ENCODE data around the gene WWOX. TPM values are rescaled to one million over a fixed set of nuclear protein-coding genes. Genes with fewer than 3 reads are reported as not detected.

WWOX gene
- total RNA-seq, 1 donor from 2014 or later, result 16.7 TPM

DNA sequence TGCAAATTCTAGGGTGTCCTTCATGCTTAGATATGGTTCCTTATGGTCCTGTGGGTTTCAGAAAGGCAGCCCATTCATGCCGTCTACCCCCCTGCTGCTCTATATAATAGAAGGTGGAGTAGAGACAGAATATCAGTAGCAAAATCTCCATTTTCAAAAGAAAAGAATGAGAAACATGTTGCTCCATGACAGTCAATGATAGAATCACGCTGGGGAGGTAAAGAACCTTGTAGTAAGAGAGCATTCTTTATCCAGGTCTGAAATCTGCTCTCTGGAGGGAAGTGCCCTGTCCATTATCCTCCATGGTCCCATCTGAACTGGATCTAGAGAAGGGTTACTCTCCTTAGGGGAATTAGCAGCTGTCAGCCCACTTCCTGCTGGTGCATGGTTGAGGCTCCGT, 272.8 kb downstream of the WWOX start:
- no peaks in the 10 kb centered on the region for H3K27me3 ChIP-seq (ENCODE audit: control insufficient read depth in 3 of 3, insufficient read depth in 3 of 3, low read length in 3 of 3)
- no peaks in the 10 kb centered on the region for H3K9me3 ChIP-seq (ENCODE audit: control insufficient read depth in 3 of 3, low read length in 3 of 3)
- no peaks in the 10 kb centered on the region for H3K4me1 ChIP-seq (ENCODE audit: control insufficient read depth in 3 of 3, insufficient read depth in 3 of 3, low read length in 3 of 3)
- no peaks in the 10 kb centered on the region for H3K36me3 ChIP-seq (ENCODE audit: control insufficient read depth in 3 of 3, insufficient read depth in 3 of 3, low read length in 3 of 3)
- no peak overlapping the region for H3K27ac ChIP-seq (ENCODE audit: low read depth, low read length)
- H3K9ac ChIP-seq (ENCODE audit: low read depth in 1 of 3, low read length in 3 of 3), result no peak overlapping the region
- no peak overlapping the region for H3K4me3 ChIP-seq (ENCODE audit: low read length in 3 of 3)

DNA sequence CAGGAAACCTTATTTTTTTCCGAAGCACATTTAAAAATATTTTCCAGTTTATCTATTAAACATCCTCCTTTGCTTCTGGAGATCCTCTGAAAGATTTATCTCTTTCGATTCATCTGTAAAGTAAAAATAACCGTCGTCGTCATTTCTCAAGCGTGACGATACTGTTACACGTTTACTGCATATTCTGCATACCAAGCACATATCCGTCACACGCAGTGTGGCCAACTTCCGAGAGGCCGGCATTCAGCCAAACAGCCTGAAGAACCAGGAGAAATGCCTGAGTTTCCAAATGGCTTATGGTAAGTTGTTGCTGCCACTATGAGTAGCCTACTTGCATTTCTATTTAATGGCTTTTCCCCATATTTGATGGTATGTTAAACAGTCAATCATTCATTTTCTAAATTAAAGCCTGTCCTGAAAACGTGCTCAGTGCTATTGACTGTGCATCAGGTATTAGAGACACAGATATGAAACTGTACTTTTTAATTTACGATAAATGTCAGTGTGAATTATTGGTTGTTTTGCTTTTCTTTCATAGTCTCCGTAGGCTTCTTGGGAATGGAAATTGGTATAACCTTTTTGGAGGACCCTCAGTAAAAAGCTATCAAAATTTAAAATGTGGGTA, 275.7 kb downstream of the WWOX start:
- no peak overlapping the region for H3K4me3 ChIP-seq (ENCODE audit: low read length in 3 of 3)
- H3K9ac ChIP-seq (ENCODE audit: low read depth in 1 of 3, low read length in 3 of 3), result no peak overlapping the region
- H3K36me3 ChIP-seq (ENCODE audit: control insufficient read depth in 3 of 3, insufficient read depth in 3 of 3, low read length in 3 of 3), result no peaks in the 10 kb centered on the region
- no peaks in the 10 kb centered on the region for H3K4me1 ChIP-seq (ENCODE audit: control insufficient read depth in 3 of 3, insufficient read depth in 3 of 3, low read length in 3 of 3)
- no peaks in the 10 kb centered on the region for H3K27me3 ChIP-seq (ENCODE audit: control insufficient read depth in 3 of 3, insufficient read depth in 3 of 3, low read length in 3 of 3)
- H3K9me3 ChIP-seq (ENCODE audit: control insufficient read depth in 3 of 3, low read length in 3 of 3), result no peaks in the 10 kb centered on the region
- H3K27ac ChIP-seq (ENCODE audit: low read depth, low read length), result no peak overlapping the region

DNA sequence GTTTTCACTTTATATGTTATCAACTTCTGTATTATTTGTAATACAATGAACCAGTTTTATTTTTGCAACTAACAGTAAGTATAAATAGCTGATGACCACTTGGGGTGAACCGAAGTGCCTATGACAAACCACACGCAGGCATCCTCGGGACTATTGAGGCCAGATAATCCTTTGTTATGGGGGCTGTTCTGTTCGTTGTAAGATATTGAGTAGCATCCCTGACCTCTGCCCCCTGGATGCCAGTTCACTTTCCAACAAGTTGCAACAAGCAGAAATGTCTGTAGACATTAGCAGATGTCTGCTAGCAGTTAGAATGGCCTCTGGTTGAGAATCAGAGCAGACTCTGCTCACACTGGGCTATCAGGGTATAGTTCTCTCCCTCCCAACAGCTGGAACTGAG, 277.0 kb downstream of the WWOX start:
- H3K9me3 ChIP-seq (ENCODE audit: control insufficient read depth in 3 of 3, low read length in 3 of 3), result no peaks in the 10 kb centered on the region
- H3K27me3 ChIP-seq (ENCODE audit: control insufficient read depth in 3 of 3, insufficient read depth in 3 of 3, low read length in 3 of 3), result no peaks in the 10 kb centered on the region
- H3K36me3 ChIP-seq (ENCODE audit: control insufficient read depth in 3 of 3, insufficient read depth in 3 of 3, low read length in 3 of 3), result no peaks in the 10 kb centered on the region
- H3K4me3 ChIP-seq (ENCODE audit: low read length in 3 of 3), result no peak overlapping the region
- H3K27ac ChIP-seq (ENCODE audit: low read depth, low read length), result no peak overlapping the region
- H3K9ac ChIP-seq (ENCODE audit: low read depth in 1 of 3, low read length in 3 of 3), result no peak overlapping the region
- no peaks in the 10 kb centered on the region for H3K4me1 ChIP-seq (ENCODE audit: control insufficient read depth in 3 of 3, insufficient read depth in 3 of 3, low read length in 3 of 3)

DNA sequence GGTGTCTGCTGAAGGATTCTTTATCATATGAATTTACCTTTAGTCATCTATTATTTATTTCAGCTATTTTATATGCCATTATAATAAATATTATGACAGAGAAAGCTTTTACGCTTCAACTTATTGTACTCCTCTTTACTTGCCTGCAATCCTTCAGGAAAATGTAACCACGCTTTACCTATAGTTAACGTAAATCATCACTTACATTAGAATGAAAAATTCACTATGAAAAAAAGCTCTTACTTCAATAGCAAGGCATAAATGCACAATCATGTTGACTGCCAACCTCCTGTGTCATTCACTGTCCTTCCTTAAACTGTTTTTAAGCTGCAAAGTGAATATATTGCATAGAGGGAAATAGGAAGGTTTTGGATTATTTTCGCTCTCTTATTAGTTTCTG, 277.9 kb downstream of the WWOX start:
- H3K9me3 ChIP-seq (ENCODE audit: control insufficient read depth in 3 of 3, low read length in 3 of 3), result no peaks in the 10 kb centered on the region
- no peak overlapping the region for H3K27ac ChIP-seq (ENCODE audit: low read depth, low read length)
- H3K27me3 ChIP-seq (ENCODE audit: control insufficient read depth in 3 of 3, insufficient read depth in 3 of 3, low read length in 3 of 3), result no peaks in the 10 kb centered on the region
- no peaks in the 10 kb centered on the region for H3K4me1 ChIP-seq (ENCODE audit: control insufficient read depth in 3 of 3, insufficient read depth in 3 of 3, low read length in 3 of 3)
- no peak overlapping the region for H3K4me3 ChIP-seq (ENCODE audit: low read length in 3 of 3)
- H3K36me3 ChIP-seq (ENCODE audit: control insufficient read depth in 3 of 3, insufficient read depth in 3 of 3, low read length in 3 of 3), result no peaks in the 10 kb centered on the region
- H3K9ac ChIP-seq (ENCODE audit: low read depth in 1 of 3, low read length in 3 of 3), result no peak overlapping the region

DNA sequence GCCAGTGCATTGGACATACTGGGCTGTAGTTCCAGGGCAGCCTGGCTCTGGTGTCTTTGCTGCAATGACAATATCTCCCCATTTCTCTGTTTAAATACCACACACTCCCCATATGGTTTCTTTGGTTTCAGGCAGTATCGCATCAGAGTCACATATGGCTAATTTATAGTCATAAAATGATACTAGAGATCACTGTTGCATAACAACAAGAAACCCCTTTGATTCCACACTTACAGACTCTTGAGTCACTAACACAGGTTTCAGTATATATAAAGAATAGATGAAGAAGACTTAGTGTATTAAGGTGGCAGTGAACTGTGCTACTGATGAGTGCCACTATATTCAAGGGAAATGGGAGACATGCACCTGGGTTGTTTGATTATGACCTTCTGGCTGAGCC, 281.6 kb downstream of the WWOX start:
- Histone ChIP-seq H3K4me3 (ENCODE audit: low read length in 3 of 3) (no peak overlapping the region), H3K4me1 (ENCODE audit: control insufficient read depth in 3 of 3, insufficient read depth in 3 of 3, low read length in 3 of 3) (no peaks in the 10 kb centered on the region), H3K27me3 (ENCODE audit: control insufficient read depth in 3 of 3, insufficient read depth in 3 of 3, low read length in 3 of 3) (no peaks in the 10 kb centered on the region), H3K36me3 (ENCODE audit: control insufficient read depth in 3 of 3, insufficient read depth in 3 of 3, low read length in 3 of 3) (no peaks in the 10 kb centered on the region), H3K27ac (ENCODE audit: low read depth, low read length) (no peak overlapping the region), H3K9me3 (ENCODE audit: control insufficient read depth in 3 of 3, low read length in 3 of 3) (no peaks in the 10 kb centered on the region), H3K9ac (ENCODE audit: low read depth in 1 of 3, low read length in 3 of 3) (no peak overlapping the region)

DNA sequence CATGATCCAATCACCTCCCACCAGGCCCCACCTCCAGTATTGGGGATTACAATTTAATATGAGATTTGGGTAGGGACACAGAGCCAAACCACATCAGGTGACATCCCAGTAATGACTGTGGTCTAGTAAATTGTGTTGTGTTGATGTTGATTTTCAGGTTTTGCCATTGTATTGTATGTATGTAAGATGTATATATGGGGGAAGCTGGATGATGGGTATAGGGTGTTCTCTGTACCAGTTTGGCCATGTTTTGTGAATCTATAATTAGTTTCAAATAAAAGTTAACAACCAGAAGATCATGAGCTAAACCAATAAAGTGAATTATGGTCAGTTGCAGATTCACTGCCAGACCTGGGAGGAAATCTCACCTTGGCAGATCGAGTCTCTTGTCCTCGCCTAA, 283.7 kb downstream of the WWOX start:
- Histone ChIP-seq H3K4me1 (ENCODE audit: control insufficient read depth in 3 of 3, insufficient read depth in 3 of 3, low read length in 3 of 3) (peaks cover 0 to 4% (median 0%) of the 10 kb centered on the region in 3 donors), H3K36me3 (ENCODE audit: control insufficient read depth in 3 of 3, insufficient read depth in 3 of 3, low read length in 3 of 3) (no peaks in the 10 kb centered on the region), H3K4me3 (ENCODE audit: low read length in 3 of 3) (no peak overlapping the region), H3K9ac (ENCODE audit: low read depth in 1 of 3, low read length in 3 of 3) (no peak overlapping the region), H3K27ac (ENCODE audit: low read depth, low read length) (no peak overlapping the region), H3K9me3 (ENCODE audit: control insufficient read depth in 3 of 3, low read length in 3 of 3) (no peaks in the 10 kb centered on the region), H3K27me3 (ENCODE audit: control insufficient read depth in 3 of 3, insufficient read depth in 3 of 3, low read length in 3 of 3) (no peaks in the 10 kb centered on the region)

DNA sequence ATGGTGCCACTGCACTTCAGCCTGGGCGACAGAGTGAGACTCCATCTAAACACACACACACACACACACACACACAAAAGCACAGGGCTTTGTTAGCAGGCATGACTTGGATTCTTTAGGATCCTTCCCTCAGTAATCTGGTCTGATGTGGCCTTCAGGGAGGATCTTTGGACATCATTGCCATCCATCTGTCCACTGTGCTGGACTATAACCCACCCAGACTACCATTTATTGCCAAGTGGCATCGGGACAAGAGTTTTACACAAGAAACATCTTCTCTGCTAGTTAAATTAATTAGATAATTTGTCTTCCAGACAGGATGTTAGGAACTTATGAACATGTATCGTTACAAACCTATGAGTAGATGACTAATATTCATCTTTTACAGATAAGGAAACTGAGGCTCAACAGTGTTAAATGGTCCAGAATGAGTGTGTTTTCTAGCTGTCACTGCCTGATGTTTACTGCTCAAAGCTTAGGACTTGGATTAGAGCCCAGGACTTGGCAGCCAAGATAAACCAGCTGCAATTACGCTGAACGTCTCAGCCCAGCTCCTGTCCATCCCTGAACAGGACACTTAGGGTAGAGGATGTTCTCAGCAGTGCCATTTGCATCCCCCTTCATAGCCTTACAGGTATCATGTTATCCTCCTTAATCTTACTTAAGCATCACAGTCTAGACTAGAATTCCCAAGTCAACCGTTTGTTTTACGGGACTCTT, 285.8 kb downstream of the WWOX start:
- H3K27me3 ChIP-seq (ENCODE audit: control insufficient read depth in 3 of 3, insufficient read depth in 3 of 3, low read length in 3 of 3), result no peaks in the 10 kb centered on the region
- H3K9ac ChIP-seq (ENCODE audit: low read depth in 1 of 3, low read length in 3 of 3), result no peak overlapping the region
- H3K4me1 ChIP-seq (ENCODE audit: control insufficient read depth in 3 of 3, insufficient read depth in 3 of 3, low read length in 3 of 3), result peaks cover 3 to 9% (median 8%) of the 10 kb centered on the region in 3 donors
- H3K27ac ChIP-seq (ENCODE audit: low read depth, low read length), result no peak overlapping the region
- no peaks in the 10 kb centered on the region for H3K9me3 ChIP-seq (ENCODE audit: control insufficient read depth in 3 of 3, low read length in 3 of 3)
- no peak overlapping the region for H3K4me3 ChIP-seq (ENCODE audit: low read length in 3 of 3)
- no peaks in the 10 kb centered on the region for H3K36me3 ChIP-seq (ENCODE audit: control insufficient read depth in 3 of 3, insufficient read depth in 3 of 3, low read length in 3 of 3)

DNA sequence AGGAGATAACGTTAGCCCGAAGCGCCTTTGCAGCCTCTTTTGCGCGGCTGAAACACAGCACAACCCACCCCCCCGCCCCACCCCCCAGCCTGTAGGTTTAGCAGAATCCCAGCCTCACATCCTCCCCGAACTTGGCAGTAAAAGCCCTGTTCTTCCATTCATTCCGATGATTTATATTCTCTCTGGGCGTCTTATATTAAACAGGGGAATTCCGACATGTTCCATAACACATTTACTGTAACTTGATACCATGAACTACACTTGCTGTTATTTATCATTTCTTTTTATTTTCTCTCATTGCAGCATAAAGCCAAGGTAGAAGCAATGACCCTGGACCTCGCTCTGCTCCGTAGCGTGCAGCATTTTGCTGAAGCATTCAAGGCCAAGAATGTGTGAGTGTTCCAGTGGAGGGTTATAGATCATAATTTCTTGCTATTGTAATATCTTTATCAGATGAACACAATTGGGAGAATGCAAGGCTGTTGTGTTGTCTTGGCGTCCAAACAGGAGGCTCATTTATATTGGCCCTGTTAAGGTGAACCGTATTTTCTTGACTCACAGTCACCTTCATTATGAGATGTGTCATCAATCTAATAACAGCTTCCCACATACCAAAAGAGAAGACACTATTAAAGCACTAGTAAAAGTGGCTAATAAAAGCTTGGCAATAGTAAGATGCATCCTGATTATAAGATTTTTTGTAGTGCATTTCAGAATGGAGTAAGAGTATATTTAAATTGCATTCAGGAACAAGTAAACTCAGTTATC, 287.3 kb downstream of the WWOX start:
- H3K4me3 ChIP-seq (ENCODE audit: low read length in 3 of 3), result no peak overlapping the region

DNA sequence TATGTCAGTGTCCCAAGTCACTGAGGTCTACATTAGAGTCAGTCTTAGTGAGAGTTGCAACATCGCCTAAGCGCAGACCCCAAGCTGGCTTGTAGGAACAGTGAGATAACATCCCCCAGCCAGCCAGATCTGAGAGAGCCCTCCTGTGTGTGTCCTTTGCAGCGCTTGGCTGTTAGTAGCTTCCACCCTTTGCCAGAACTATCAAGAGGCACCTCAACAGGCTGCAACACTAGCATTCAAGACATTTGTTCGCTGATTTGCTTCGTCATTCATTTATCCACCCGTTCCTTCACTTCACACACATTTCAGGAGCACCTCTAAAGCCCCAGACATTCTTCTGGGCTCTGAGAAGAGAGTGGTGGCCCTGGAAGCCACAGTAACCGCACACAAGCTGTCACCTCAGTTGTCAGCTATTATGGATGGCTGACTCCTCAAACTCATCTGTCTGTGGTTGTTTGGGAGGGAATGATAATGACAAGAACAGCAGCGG, 289.6 kb downstream of the WWOX start:
- no peaks in the 10 kb centered on the region for H3K36me3 ChIP-seq (ENCODE audit: control insufficient read depth in 3 of 3, insufficient read depth in 3 of 3, low read length in 3 of 3)

More for the DNA sequence above, 287.3 kb downstream of the WWOX start:
- peaks cover 3 to 16% (median 11%) of the 10 kb centered on the region in 3 donors for H3K4me1 ChIP-seq (ENCODE audit: control insufficient read depth in 3 of 3, insufficient read depth in 3 of 3, low read length in 3 of 3)
- no peak overlapping the region for H3K9ac ChIP-seq (ENCODE audit: low read depth in 1 of 3, low read length in 3 of 3)
- H3K9me3 ChIP-seq (ENCODE audit: control insufficient read depth in 3 of 3, low read length in 3 of 3), result no peaks in the 10 kb centered on the region
- H3K36me3 ChIP-seq (ENCODE audit: control insufficient read depth in 3 of 3, insufficient read depth in 3 of 3, low read length in 3 of 3), result no peaks in the 10 kb centered on the region
- H3K27me3 ChIP-seq (ENCODE audit: control insufficient read depth in 3 of 3, insufficient read depth in 3 of 3, low read length in 3 of 3), result no peaks in the 10 kb centered on the region
- no peak overlapping the region for H3K27ac ChIP-seq (ENCODE audit: low read depth, low read length)

DNA sequence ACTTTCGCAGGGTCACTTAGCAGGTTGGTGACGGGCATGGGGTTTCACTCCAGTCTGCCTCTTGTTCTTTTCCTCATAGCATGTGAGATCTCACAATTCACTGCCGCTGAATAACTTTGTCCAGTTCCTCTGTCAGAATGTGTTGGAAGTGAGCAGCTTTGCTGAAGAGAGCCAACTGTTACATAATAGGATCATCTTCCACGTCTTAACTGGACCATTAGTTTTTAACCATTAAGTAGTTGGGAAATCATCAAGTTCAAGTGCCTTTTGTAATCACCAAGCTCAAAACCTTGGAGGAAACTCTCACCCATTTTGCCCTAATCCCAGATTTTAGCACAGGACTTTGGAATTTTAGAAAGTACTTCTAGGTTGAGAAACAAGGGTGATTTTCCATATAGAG, 290.6 kb downstream of the WWOX start:
- H3K4me3 ChIP-seq (ENCODE audit: low read length in 3 of 3), result no peak overlapping the region
- no peak overlapping the region for H3K27ac ChIP-seq (ENCODE audit: low read depth, low read length)

More for the DNA sequence above, 289.6 kb downstream of the WWOX start:
- Histone ChIP-seq H3K27me3 (ENCODE audit: control insufficient read depth in 3 of 3, insufficient read depth in 3 of 3, low read length in 3 of 3) (no peaks in the 10 kb centered on the region), H3K27ac (ENCODE audit: low read depth, low read length) (no peak overlapping the region), H3K9ac (ENCODE audit: low read depth in 1 of 3, low read length in 3 of 3) (no peak overlapping the region), H3K4me3 (ENCODE audit: low read length in 3 of 3) (no peak overlapping the region), H3K4me1 (ENCODE audit: control insufficient read depth in 3 of 3, insufficient read depth in 3 of 3, low read length in 3 of 3) (peaks cover 3 to 20% (median 11%) of the 10 kb centered on the region in 3 donors), H3K9me3 (ENCODE audit: control insufficient read depth in 3 of 3, low read length in 3 of 3) (no peaks in the 10 kb centered on the region)

More for the DNA sequence above, 290.6 kb downstream of the WWOX start:
- Histone ChIP-seq H3K27me3 (ENCODE audit: control insufficient read depth in 3 of 3, insufficient read depth in 3 of 3, low read length in 3 of 3) (no peaks in the 10 kb centered on the region), H3K9ac (ENCODE audit: low read depth in 1 of 3, low read length in 3 of 3) (no peak overlapping the region), H3K36me3 (ENCODE audit: control insufficient read depth in 3 of 3, insufficient read depth in 3 of 3, low read length in 3 of 3) (no peaks in the 10 kb centered on the region), H3K4me1 (ENCODE audit: control insufficient read depth in 3 of 3, insufficient read depth in 3 of 3, low read length in 3 of 3) (peaks cover 3 to 20% (median 11%) of the 10 kb centered on the region in 3 donors), H3K9me3 (ENCODE audit: control insufficient read depth in 3 of 3, low read length in 3 of 3) (no peaks in the 10 kb centered on the region)
